ENCODE data around the gene ITGA2B.
"Not testable (repeated sequence)": the region's sequence is repeated elsewhere in the genome, so short reads cannot be mapped to it uniquely, and the experiment has no call there.

The ITGA2B gene

DNA sequence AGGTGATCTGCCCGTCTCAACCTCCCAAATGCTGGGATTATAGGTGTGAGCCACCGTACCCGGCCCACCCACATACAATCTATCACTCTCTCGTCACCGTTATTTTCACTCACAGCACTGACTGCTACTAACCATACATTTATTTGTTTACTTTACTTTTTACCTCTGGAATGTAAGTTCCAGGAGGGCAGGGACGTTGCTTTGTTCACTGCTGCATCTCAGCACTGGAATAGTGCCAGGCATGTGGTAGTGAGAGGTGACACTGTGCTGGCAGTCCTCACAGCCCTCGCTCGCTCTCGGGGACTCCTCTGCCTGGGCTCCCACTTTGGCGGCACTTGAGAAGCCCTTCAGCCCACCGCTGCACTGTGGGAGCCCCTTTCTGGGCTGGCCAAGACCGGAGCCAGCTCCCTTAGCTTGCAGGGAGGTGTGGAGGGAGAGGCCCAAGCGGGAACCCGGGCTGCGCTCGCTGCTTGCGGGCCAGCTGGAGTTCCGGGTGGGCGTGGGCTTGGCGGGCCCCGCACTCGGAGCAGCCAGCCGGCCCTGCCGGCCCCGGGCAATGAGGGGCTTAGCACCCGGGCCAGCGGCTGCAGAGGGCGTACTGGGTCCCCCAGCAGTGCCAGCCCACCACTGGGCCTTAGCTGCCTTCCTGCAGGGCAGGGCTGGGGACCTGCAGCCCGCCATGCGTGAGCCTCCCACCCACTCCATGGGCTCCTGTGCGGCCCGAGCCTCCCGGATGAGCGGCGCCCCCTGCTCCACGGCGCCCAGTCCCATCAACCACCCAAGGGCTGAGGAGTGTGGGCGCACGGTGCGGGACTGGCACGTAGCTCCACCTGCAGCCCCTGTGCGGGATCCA lies 20.8 kb downstream of the ITGA2B start:
- DNase-seq, result not testable (repeated sequence)

DNA sequence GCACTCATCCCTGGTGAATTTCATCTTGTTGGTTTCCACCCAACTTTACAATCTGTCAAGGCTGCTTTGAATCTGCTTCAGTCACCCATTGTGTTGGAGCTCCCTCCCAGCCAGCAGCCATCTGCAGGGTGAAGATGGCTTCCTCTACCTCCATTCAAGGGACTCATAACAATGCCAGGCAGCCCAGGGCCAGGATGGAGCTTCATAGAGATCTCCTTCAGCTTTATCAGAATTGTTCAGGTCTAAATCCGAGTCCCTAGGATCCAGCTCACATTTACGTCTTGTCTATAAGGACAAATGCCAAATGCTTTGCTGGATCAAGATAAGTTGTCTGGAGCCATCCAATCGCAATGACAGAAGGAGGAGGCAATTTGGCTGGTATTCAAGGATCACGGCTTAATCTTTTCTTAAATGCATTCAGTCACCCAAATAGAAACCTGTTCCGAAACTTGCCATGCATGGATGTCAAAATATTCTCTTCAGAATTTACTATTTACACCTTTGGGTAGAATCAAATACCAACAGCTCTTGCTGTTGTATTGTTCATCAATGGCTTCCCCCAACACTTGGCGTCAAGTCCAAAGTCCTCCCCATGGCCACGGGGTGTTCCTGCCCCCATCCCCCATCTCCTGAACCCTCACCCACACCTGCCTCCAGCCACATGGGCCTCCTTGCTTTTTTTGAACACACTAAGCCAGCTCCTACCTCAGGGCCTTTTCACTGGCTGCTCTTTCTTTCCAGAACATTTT lies 22.0 kb downstream of the ITGA2B start:
- no peak for DNase-seq

DNA sequence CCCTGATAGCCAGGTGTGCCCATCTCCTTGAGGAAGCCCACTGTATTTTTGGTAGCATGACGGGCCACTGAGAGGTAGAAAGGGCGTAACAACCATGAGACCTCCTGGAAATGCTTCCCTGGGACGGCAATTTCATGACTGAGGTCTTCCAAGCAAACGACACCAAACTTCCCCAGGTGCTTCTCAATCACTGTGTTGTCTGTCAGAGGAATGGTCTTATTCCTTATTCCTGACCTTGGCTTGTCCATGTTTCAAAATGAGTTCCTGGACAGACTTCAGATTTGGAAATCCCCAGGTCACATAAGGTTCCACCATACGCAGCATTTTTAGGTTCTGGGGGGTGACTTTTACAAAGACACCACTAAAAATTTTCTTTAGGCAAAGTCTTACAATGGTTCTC lies 24.4 kb downstream of the ITGA2B start:
- DNase-seq, result not testable (repeated sequence)

DNA sequence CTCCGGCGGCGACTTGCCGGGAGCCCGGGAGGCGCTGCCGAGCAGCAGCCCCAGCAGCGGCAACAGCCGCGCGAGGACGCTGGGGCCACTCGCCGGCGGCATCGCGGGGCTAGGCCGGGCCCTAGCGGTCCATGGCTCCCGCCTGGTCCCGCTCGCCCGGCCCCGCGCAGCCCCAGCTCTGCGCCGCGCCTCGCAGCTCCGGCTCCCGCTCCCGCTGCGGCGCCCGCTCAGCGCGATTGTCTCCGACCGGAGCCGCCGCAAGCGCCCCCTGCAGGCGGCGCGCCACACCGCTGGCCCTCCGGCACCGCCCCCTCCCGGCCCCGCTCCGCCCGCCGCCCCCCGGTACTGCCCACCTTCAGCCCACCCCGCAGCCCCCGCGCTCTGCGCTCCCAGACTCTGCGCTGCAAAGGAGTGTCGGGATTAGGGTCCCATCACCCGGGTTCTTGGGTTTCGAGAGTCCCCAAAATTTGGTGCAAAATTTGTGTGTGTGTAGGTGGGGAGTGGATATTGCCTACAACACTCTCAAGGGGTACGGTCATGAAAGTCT lies 25.8 kb downstream of the ITGA2B start, which contains the start of gene FAM171A2:
FAM171A2 (minus strand) TSS at position 241 of the 547 bp plus-strand sequence; CDS start at position 102, 139 bp downstream.
- peak; percentile 58 for DNase-seq

DNA sequence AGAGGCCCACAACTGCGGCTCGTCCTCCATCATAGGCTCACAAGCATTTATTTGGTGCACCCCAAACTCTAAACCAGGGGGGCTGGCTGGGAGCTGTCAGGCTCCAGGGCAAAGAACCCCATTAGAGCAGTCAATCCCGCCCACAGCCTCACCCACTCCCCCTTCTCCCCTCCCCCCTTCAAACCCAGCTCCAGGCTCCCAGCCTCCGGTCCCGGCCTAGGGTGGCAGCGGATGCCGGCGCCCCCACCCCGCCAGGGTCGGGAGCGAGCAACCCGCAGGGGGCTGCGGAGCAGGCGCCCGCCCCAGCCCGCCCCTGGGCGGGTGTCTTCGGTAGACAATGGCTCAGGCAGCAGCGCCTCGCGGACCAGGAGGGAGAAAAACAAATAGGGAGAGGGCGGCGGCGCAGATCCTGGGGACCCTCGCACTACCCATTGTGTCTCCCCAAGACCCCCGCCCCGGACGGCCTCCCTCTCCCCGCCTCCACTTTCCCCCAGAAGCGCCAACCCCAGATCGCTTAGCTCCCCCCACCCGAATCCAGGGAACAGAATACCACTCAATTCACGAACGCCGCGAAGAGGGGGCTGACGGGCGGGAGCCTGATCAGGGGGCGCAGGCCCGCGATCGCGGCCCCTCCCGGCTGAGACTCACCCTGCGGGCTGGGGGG lies 26.4 kb downstream of the ITGA2B start:
- DNase-seq, result no peak

DNA sequence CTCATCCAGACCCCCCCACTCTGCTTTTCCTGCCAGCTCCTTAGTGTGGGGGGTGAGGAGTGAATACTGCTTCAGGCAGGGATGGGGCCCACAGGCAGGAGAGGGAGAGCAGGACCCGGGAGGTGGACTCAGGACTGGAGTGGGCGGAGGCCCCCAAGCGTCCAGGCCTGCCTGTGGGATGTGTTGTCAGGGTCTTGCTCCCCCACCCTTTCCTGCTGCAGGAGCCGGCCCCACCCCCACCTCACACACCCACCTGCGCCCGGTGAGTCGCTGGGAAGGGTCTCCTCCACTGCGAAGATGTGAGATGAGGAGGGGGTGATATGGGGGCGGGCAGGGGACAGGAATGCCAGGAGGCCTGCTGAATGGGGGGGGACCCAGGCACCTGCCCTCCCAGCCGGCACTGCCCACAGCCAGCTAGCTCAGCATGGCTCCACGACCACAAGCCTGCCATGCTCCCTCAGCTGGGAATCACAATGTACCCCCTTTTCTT lies 26.9 kb downstream of the ITGA2B start:
- DNase-seq, result no peak

DNA sequence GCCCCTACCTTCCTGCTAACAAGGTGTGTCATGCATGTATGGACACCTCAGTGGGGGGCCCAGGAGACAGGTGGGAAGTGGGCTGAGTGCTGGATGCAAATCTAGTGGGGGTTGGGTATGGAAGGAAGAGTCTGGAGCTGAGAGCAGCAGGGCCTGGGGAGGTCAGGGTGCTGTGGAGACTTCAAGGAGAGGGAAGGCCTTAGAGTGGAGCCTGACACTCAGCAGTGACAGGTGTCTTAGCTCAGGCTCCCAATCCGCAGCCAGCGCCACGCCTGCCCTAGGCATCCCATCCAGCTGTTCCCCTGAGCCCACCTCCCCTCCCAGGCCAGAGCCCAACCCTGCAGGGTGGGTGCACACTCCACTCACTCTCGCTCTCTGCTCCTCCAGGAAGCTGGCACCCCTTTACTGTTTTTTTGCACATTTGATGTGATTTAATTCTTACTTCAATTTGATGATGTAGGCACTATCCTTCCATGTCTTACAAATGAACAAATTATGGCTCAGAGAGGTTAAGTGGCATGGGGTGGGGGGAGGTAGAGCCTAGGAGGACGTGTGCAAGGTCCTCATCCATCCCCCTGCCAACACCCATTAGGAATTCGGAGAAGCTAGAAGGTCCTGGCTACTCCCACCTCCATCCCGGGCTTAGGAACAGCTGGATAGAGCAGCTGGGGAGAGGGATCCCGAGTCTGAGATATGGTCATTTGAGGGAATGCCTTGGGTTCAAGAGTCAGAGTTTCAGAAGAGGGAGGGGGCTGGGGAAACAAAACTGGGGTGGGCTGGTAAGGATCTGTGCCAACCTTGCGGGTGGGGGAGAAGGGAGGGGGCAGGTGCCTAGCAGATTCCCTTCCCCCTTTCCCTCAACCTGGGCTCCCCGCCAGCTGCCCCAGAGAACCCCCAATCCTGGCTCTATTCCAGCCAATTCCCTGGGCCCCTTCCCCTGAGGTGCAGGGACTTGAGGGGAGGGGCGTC lies 27.9 kb downstream of the ITGA2B start:
- no peak for DNase-seq

DNA sequence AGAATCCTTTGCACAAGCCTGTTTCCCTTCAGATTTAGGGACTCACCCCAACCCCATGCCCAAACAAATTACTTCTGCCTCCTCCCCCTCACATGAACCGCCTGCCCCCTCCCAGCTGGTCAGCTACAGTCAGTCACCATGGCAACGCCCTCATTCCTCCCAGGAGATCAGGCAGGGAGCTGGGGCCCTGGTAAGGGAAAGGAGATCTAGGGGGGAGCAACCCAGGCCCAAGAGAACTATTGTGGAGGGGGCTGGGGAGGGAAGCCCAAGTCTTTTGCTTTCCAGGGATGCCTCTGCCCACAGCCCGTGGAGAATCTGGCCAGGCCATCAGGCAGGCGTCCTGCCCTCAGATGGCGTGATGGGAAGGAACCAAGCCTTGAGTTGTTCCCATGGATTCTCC lies 28.6 kb downstream of the ITGA2B start:
- peak; percentile 25 for DNase-seq

DNA sequence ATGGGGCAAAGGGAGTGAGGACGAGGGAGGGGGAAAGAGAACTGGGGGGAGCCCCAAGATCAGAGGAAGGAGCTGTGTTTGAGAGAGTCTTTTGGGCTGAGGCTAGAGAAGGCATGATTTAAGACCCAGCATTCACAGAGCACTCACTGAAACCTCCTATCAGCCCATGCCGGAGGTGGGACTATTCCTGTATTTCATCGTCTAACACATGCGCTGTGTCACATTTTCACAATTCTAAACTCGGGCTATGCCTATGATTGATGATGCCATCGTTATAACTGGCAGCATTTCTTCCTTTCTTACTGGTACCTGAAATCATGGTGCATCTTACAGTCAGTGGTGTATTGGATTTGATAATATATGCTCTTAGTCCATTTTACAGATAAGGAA lies 29.3 kb downstream of the ITGA2B start:
- no peak for DNase-seq

DNA sequence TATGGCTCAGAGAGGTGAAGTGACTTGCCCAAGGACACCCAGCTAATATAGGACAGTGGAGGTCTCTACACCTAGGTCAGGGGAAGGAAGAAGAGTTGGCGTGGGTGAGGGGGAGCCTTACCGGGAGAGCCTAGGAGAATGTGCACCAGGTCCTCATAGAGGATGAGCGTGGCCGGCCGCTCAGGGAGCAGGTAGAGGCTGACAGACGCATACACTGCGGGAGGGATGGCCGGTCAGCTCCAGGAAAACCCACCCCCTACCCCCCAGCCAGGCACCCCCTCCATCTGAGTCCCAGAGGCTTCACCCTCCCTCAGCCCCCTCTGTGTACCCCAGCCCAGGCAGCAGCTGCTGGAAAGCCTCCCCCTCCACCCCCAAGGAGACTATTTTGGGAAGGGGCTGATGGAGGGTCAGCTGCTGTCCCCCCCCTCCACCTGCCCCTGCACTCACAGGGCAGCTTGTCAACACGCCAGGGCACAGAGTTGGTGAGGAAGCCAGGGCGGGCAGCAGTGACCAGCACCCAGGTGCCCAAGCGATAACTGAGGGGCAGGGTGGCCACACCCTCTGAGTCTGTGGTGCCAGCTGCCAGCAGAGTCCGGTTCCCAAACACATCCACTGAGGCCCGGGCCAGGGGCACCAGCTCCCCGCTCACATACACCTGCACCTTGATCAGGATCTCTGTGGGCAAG lies 29.8 kb downstream of the ITGA2B start:
- DNase-seq, result no peak

DNA sequence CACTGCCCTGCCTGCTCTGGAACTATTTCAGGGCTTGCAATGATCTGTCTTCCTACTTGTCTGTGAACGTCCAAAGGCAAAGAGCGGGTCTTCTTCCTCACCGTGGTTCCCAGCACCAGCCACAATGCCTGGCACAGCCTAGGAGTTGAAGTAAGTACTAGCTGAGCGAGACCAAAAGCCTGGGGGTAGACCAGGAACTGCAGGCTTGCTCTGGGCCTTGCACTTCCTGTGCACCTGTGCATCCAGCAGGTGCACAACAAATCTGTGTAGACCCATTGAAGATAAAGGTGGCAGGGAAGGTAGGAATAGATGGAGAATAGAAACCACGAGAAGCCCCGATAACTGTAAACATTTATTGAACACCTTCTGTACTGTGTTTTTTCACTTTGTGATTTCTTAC lies 30.4 kb downstream of the ITGA2B start:
- DNase-seq, result no peak

DNA sequence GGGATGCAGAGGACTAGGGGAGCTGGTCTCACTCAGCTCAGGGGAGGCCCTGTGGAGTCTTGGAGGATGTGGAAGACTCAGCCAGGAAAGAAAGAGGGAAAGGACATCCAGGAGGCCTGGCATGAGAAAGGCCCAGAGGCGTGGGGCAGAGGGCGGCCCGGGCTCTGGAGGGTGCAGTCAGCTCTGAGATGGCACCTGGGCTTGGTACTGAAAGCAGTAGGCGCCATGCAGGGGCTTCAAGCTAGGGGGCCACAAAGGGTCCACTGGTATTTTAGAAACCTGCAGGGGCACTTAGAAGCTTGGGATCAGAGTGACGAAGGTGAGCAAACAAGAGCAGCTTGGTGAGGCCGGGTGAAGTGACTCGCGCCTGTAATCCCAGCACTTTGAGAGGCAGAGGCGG lies 31.4 kb downstream of the ITGA2B start:
- no peak for DNase-seq

DNA sequence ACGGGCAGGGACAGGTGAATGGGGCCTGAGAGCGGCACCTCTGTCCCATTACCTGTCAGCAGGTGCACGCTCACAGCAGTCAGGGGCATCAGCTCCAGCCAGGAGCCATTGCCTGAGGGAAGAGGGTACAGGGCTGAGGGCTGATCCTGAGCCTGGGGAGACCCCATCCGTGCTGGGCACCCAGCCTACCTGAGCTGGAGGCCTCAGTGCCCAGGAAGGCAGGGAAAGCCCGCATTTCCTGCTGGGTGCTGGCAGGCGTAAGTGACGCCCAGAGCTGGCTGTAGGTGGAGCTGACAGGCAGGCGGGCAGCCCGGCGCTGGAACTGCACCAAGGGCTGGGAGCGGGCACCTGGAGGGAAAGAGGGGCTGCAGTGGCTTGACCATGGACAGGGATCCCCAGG lies 33.2 kb downstream of the ITGA2B start:
- DNase-seq, result no peak

DNA sequence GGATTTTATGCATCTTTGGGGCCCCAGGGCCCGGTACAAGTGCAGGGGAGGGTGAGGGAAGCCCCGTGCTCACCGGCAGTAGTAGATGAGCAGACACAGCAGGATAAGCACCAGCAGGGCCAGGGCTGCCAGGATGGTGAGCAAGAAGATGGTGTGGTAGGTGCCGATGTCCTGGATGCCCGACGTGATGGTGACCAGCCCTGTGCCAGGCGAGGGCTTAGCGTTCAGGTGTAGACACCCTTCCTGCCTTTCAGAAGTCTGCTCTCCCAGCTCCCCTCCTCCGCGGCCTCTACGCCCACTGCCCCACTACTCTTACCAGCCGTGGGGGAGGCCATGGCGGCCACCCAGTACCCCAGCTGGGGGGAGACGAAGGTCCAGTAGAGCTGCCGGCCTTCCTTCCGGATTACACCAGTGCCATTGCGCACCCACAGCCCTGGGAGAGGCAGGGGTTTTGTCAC lies 33.8 kb downstream of the ITGA2B start:
- DNase-seq, result no peak

DNA sequence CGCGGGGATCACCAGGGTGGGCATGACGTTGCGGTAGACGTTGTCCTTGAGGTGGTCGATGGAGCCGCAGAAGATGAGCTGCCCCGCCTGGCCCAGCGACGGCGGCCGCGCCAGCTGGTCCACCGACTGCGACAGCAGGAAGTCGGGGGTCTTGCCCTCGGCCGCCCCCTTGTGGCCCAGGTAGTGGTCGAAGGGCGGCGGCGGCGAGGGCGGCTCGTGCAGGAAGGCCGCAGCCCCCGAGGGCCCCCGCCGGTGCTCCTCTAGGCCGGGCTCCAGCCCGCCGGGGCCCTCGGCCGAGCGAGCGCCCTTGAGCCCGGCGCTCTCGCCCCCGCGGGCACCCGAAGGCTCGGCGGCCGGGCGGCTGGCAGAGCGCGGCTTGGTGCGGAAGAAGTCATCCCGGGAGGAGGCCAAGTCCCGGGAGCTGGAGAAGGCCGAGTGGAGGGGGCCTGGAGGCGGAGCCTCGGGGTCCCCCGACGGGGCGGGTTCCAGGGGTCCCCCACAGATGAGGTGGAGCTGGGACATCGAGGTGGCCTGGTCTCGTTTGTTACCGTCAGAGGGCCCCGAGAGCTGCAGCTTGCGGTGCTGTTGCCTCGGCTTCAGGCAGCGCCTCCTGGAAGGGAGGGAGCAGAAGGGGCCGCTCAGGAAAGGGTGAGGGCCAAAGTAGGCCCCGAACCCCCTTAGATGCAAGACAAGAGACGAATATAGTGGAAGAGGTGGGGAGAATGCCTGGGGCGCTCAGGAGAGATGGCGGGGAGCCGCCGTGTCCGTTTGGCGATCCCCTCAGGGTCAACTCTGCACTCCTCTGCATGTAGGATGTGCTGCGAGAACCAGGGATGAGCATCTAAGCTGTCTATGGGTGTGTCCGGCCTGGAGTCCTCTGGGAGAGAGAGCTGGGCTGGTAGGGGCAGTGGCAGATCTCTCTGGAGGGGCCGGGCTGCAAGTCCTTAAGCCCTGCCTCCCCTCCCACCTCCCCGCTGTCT lies 34.6 kb downstream of the ITGA2B start:
- DNase-seq, result no peak

DNA sequence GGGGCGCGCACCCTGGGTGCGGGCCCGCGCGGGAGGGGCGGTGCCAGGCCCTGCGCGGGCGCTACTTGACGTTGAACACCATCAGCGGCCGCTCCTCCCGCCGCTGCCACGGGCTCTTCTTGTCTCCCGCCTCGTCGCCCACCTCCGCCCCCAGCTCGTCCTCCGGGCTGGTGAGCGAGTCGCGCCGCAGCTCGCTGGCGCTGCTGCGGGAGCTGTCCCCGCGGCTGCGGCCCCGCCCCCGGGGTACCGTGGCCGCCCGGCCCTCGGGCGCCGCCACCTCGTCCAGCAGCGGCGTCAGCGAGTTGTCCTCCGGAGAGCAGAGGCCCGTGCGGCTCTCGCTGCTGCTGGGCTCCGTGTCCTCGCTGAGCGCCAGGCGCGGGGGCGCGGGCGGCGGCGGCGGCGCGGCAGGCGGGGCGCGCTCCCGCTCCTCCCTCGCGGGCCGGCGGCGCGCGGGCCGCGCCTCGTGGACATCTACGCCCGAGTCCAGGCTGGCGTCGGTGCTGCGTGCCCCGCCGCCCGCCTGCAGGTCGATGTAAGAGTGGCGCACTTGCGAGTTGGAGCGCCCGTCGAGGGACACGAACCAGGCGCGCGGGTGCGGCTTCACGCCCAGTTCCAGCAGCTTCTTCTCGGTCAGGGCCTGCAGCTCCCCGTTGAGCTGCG lies 35.6 kb downstream of the ITGA2B start:
- DNase-seq, result peak; percentile 31

DNA sequence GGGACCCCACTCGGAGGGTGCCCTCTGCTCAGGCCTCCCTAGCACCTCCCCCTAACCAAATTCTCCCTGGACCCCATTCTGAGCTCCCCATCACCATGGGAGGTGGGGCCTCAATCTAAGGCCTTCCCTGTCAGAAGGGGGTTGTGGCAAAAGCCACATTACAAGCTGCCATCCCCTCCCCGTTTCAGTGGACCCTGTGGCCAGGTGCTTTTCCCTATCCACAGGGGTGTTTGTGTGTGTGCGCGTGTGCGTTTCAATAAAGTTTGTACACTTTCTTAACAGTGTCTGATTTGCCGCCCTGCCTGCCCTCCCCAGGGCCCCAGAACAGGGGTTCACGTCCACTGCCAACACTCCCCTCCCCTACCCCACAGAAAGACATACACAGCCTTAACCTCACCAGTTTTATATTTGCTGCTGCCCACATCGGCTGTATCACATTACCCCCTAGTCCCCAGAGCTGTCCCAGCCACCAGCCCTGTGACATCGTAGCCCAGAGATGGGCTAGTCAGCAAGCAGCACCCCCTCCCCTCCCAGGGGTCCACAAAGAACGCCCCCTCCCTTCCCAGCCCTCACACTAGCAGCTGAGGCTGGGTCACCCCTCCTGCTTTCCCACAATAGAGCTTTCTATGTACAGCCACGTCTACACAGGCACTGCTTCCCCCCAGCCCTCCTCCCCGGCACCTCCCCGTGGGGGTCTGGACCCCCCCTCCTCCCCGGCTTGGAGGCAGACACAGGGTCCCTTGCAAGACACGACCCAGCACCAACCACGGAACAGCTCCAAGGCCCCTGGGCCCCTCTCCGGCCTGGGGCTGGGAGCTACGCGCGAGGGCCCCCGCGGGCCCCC lies 36.4 kb downstream of the ITGA2B start:
- DNase-seq, result no peak

Measured in EL (cell line).